OCI-LY3 (cell line): ENCODE results near the gene PROS1.

Experiments
- CTCF ChIP-seq: fragments of 200-600, 300-600 bp; sonication (generic); IDR thresholded peaks from 2 replicates; pipeline ENCODE4 v1.5.1; 2014; ENCODE audit warnings: antibody characterized with exemption, low read length, low read depth
- EZH2phosphoT487 ChIP-seq: fragments of 200-600 bp; shearing (Covaris generic); IDR thresholded peaks from 2 replicates; pipeline ENCODE4 v1.6.1; 2018; ENCODE audit warnings: antibody characterized with exemption, mixed run types, low read depth

GRCh38 chr3:93988283-93988682 lies 14.6 kb upstream of the PROS1 start:
- TF ChIP-seq EZH2phosphoT487 (no peak), CTCF (no peak)
